Stimulated activated naive CD8-positive, alpha-beta T cell treated with anti-CD3 and anti-CD28 coated beads, Interleukin-15, Interleukin-2, amounts not matched to agents 100 U/mL and 50 U/mL, for 24 hours (primary cell): ENCODE results near the gene NSD1.
A peak's percentile ranks its signal among the peaks of the same experiment; 100 is the strongest.
"Not testable (repeated sequence)": the region's sequence is repeated elsewhere in the genome, so short reads cannot be mapped to it uniquely, and the experiment has no call there.

Experiments used
- ATAC-seq: fragments of 150-1000 bp; cut with Tn5 transposase; one replicate; pipeline ENCODE4 v1.10.0; 2021
- DNase-seq: peaks from one replicate; pipeline ENCODE4 v3.0.0; 2021

The NSD1 gene

GRCh38 chr5:177290816-177291596 lies 157.4 kb downstream of the NSD1 start:
- ATAC-seq (no peak), DNase-seq (no peak)

GRCh38 chr5:177291735-177292134 lies 158.2 kb downstream of the NSD1 start:
- ATAC-seq, result no peak
- DNase-seq, result no peak

- ATAC-seq (no peak), DNase-seq (no peak)
These were observed 160.4 kb downstream of the NSD1 start for GRCh38 chr5:177293819-177294581.

- DNase-seq (no peak), ATAC-seq (no peak)
These were observed 161.1 kb downstream of the NSD1 start for GRCh38 chr5:177294632-177295031.

- DNase-seq (no peak), ATAC-seq (no peak)
These were observed 162.4 kb downstream of the NSD1 start for GRCh38 chr5:177295924-177296323.

- ATAC-seq (no peak), DNase-seq (no peak)
These were observed 163.0 kb downstream of the NSD1 start for GRCh38 chr5:177296581-177296980.

GRCh38 chr5:177297922-177298321 lies 164.3 kb downstream of the NSD1 start:
- ATAC-seq, result no peak
- DNase-seq, result no peak

- ATAC-seq (no peak), DNase-seq (no peak)
These were observed 166.1 kb downstream of the NSD1 start for GRCh38 chr5:177299697-177300096.

GRCh38 chr5:177300236-177300880 lies 166.8 kb downstream of the NSD1 start:
- DNase-seq (peak; percentile 75), ATAC-seq (peak; percentile 67)

- DNase-seq (no peak), ATAC-seq (no peak)
These were observed 167.4 kb downstream of the NSD1 start for GRCh38 chr5:177300951-177301350.

GRCh38 chr5:177301503-177302165 lies 168.1 kb downstream of the NSD1 start:
- no peak for DNase-seq

GRCh38 chr5:177302354-177303110 lies 169.0 kb downstream of the NSD1 start:
- no peak for ATAC-seq
- DNase-seq, result no peak

More at GRCh38 chr5:177301503-177302165, 168.1 kb downstream of the NSD1 start:
- no peak for ATAC-seq

GRCh38 chr5:177303121-177303924 lies 169.8 kb downstream of the NSD1 start, which contains the start of the genes PRELID1 and RAB24:
Gene PRELID1, plus strand, starts transcription at chr5:177303799. Its CDS starts 187 bp downstream, at chr5:177303986.
Gene RAB24, minus strand, starts transcription at chr5:177303719. Its CDS starts 431 bp downstream, at chr5:177303288.
- peak; percentile 55 for ATAC-seq
- DNase-seq, result peak; percentile 95

- no peak for ATAC-seq
- no peak for DNase-seq
These were observed 170.4 kb downstream of the NSD1 start for GRCh38 chr5:177303925-177304391.

- ATAC-seq, result no peak
- no peak for DNase-seq
These were observed 171.0 kb downstream of the NSD1 start for GRCh38 chr5:177304392-177305119.

- DNase-seq, ATAC-seq: not testable (repeated sequence)
These were observed 172.6 kb downstream of the NSD1 start for GRCh38 chr5:177306103-177306640.

GRCh38 chr5:177306674-177307543 lies 173.3 kb downstream of the NSD1 start:
- DNase-seq (no peak), ATAC-seq (no peak)
